Measurements from ENCODE around the gene CALML6. TPM values are rescaled to one million over a fixed set of nuclear protein-coding genes. Genes with fewer than 3 reads are reported as not detected.

Gene CALML6
- polyA plus RNA-seq, 2 of the 4 experiments (the other 2 are of a cell fraction): 0.49 TPM

DNA sequence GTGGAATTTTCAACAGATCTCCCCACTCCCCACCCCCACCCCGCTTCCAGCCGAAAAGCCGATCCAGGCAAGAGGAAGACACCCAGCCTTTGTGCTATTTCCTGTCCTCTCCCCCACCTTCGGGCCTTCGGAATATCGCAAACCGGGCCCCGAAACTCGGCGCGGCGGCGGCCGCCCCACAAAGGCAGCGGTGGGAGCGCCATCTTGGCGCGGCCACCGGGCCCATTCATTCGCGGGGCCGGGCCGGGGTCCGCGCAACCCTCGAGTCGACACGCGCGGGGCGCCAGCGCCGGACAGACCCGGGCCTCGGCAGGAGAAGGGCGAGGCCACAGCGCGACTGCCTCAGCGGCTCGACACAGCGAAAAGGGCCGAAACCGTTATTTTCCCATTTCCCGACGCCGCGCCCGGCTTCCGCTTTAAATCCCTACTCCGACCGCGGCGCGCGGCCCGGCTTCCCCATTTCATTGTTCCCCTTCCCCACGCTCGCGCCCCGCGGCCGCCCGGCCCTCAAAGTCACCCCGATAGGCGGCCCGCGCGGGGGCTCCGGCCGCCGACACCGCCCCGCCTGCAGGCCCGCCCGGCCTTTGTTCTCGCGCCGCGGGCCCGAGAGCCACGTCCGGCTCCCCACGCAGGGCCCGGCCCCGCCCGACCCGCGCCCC is 25.1 kb upstream of the CALML6 start:
- ChIA-PET CTCF (interaction anchor here (5.2 kb wide), 1 partner anchor 18 kb away, joined by 40 read pairs; no protein-coding TSS in a partner anchor), POLR2A (interaction anchor here (0.6 kb wide), 1 partner anchor 17 kb away, joined by 3 read pairs; no protein-coding TSS in a partner anchor)
- H3K9me3 ChIP-seq: no peaks in the 10 kb centered on the region
- H3K4me1 ChIP-seq: peaks cover 35% of the 10 kb centered on the region
- H3K27ac ChIP-seq: peak overlapping the region; percentile 97 to 100
- H3K4me3 ChIP-seq: peak overlapping the region; percentile 89
- no peak for FAIRE-seq
- peak; percentile 20 to 27; a peak in 5 of 6 replicates for ATAC-seq
- H3K4me2 ChIP-seq: peak overlapping the region; percentile 92
- 0% methylated on average over 11 of the region's 88 CpGs for WGBS (ENCODE audit: missing lambda C conversion rate)
- peak in 1 of 2 experiments; percentile 46 for DNase-seq (ENCODE audit: low read depth in 1 of 2, low spot score in 1 of 2)
- no peak for TF ChIP-seq CHD4 (IDR thresholded peaks at IDR 0.05; ENCODE audit: borderline replicate concordance)
- no peak for TF ChIP-seq HOXB5 (CRISPR knock-in tag; IDR thresholded peaks at IDR 0.05)
- TF ChIP-seq TFCP2L1 (CRISPR knock-in tag; IDR thresholded peaks at IDR 0.05): no peak
- no peak for TF ChIP-seq HOXA7 (CRISPR knock-in tag; IDR thresholded peaks at IDR 0.05)
- TF ChIP-seq BHLHE40 (IDR thresholded peaks at IDR 0.05; ENCODE audit: low read depth, low read length): no peak
- no peak for TF ChIP-seq HOXB13 (CRISPR knock-in tag; IDR thresholded peaks at IDR 0.05; ENCODE audit: low read depth)
- TF ChIP-seq CEBPB (IDR thresholded peaks at IDR 0.05): no peak
- no peak for TF ChIP-seq MYC (IDR thresholded peaks at IDR 0.05; ENCODE audit: borderline replicate concordance, low read length)
- no peak for TF ChIP-seq RNF2 (IDR thresholded peaks at IDR 0.05; ENCODE audit: borderline replicate concordance, low read depth)
- TF ChIP-seq SREBF2 (IDR thresholded peaks at IDR 0.05): no peak
- no peak for TF ChIP-seq E2F6 (IDR thresholded peaks at IDR 0.05; ENCODE audit: borderline replicate concordance, low read depth)
- TF ChIP-seq KDM1A (IDR thresholded peaks at IDR 0.05; ENCODE audit: low read depth): no peak
- TF ChIP-seq, protein P1, sequence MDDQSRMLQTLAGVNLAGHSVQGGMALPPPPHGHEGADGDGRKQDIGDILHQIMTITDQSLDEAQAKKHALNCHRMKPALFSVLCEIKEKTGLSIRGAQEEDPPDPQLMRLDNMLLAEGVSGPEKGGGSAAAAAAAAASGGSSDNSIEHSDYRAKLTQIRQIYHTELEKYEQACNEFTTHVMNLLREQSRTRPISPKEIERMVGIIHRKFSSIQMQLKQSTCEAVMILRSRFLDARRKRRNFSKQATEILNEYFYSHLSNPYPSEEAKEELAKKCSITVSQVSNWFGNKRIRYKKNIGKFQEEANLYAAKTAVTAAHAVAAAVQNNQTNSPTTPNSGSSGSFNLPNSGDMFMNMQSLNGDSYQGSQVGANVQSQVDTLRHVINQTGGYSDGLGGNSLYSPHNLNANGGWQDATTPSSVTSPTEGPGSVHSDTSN (IDR thresholded peaks at IDR 0.05): no peak
- no peak for TF ChIP-seq NPAS2 (CRISPR knock-in tag; IDR thresholded peaks at IDR 0.05; ENCODE audit: borderline replicate concordance)
- TF ChIP-seq ZFP36 (IDR thresholded peaks at IDR 0.05; ENCODE audit: borderline replicate concordance, partially characterized antibody): no peak
- TF ChIP-seq, protein P2, sequence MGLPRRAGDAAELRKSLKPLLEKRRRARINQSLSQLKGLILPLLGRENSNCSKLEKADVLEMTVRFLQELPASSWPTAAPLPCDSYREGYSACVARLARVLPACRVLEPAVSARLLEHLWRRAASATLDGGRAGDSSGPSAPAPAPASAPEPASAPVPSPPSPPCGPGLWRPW (IDR thresholded peaks at IDR 0.05): no peak
- no peak for TF ChIP-seq EHMT2 (IDR thresholded peaks at IDR 0.05; ENCODE audit: low read depth)

DNA sequence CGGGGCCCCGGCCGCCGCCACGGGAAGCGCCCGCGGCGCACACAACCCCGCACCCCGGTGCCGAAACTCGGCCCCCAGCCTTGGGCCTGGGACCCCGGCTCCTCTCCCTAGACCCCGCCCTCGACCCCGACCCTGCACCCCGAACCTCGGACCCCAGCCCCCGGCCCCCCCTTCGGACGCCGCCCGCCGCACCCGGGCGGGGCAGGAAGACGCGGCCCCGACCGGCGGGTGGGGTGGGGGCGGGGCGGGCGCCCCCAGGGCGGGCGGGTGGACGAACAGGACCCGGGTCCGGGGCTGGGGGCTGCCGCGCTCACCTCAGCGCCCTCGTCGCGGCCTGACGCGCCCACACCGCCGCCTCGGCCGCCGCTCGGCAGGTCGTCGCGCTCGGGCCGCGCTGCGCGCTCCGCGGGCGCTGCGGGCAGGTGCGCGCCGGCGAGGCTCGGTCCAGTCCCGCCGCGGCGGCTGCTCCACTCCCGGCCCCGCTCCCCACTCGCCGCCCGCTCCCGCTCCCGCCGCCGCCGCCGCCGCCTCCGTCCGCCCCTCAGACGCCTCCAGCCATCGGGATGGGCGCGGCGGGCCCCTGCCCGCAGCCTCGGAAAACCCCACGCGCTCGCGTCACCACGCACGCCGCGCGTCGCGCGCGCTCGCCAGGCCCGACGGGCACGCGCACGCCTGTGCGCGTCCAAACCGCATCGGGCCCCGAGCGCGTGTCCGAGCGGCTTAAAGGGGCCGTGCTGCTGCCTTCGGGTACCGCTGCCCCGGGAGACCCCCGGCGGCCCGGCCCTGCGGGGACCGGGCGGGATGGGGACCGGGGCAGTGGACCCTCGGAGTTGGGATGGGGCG is 24.3 kb upstream of the CALML6 start, which contains the start of gene GNB1:
TSS of gene GNB1 (minus strand) at position 582 of the 843 bp plus-strand sequence. CDS start 65,634 bp downstream, outside the sequence.
- H3K27ac ChIP-seq: peak within 1 kb of the TSS; percentile 97 to 100
- ChIA-PET CTCF (no interaction called here), POLR2A (interaction anchor here (0.6 kb wide), 1 partner anchor 61 kb away, joined by 4 read pairs; no protein-coding TSS in a partner anchor)
- peak within 1 kb of the TSS; percentile 92 for H3K4me2 ChIP-seq
- ATAC-seq (peak; percentile 73 to 79), FAIRE-seq (no peak), DNase-seq (ENCODE audit: low read depth in 1 of 2, low spot score in 1 of 2) (peak; percentile 77 to 84)
- H3K4me3 ChIP-seq: peak within 1 kb of the TSS; percentile 89
- peaks cover 38% of the 10 kb centered on the region for H3K4me1 ChIP-seq
- H3K9me3 ChIP-seq: no peaks in the 10 kb centered on the region
- WGBS (ENCODE audit: missing lambda C conversion rate): no CpG with 5 or more reads among the region's 137 CpGs
- TF ChIP-seq, protein P3, sequence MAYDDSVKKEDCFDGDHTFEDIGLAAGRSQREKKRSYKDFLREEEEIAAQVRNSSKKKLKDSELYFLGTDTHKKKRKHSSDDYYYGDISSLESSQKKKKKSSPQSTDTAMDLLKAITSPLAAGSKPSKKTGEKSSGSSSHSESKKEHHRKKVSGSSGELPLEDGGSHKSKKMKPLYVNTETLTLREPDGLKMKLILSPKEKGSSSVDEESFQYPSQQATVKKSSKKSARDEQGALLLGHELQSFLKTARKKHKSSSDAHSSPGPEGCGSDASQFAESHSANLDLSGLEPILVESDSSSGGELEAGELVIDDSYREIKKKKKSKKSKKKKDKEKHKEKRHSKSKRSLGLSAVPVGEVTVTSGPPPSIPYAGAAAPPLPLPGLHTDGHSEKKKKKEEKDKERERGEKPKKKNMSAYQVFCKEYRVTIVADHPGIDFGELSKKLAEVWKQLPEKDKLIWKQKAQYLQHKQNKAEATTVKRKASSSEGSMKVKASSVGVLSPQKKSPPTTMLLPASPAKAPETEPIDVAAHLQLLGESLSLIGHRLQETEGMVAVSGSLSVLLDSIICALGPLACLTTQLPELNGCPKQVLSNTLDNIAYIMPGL (CRISPR knock-in tag; IDR thresholded peaks at IDR 0.05; ENCODE audit: borderline replicate concordance): no peak
- peak; percentile 82; the same call in 1 of the 2 replicates for TF ChIP-seq HOXB5 (CRISPR knock-in tag; IDR thresholded peaks at IDR 0.05)
- peak in 1 of 2 experiments; percentile 55; a peak in 2 of 5 replicates for TF ChIP-seq JUN (IDR thresholded peaks at IDR 0.05)
- 0 out of 2 replicates have a peak, but pooled peaks have one; percentile 50 for TF ChIP-seq EHF (CRISPR knock-in tag; IDR thresholded peaks at IDR 0.05)
- TF ChIP-seq SREBF2 (IDR thresholded peaks at IDR 0.05): no peak
- no peak for TF ChIP-seq CHD4 (IDR thresholded peaks at IDR 0.05; ENCODE audit: borderline replicate concordance)
- no peak for TF ChIP-seq ESRRA (IDR thresholded peaks at IDR 0.05; ENCODE audit: borderline replicate concordance, low read length)
- TF ChIP-seq ATOH8 (CRISPR knock-in tag; IDR thresholded peaks at IDR 0.05; ENCODE audit: low read depth): peak; percentile 57; the same call in 1 of the 2 replicates
- TF ChIP-seq, protein P4, sequence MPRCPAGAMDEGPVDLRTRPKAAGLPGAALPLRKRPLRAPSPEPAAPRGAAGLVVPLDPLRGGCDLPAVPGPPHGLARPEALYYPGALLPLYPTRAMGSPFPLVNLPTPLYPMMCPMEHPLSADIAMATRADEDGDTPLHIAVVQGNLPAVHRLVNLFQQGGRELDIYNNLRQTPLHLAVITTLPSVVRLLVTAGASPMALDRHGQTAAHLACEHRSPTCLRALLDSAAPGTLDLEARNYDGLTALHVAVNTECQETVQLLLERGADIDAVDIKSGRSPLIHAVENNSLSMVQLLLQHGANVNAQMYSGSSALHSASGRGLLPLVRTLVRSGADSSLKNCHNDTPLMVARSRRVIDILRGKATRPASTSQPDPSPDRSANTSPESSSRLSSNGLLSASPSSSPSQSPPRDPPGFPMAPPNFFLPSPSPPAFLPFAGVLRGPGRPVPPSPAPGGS (IDR thresholded peaks at IDR 0.05): peak; percentile 48; the same call in 1 of the 3 replicates
- no peak for TF ChIP-seq KDM5A (IDR thresholded peaks at IDR 0.05)
- no peak for TF ChIP-seq CEBPB (IDR thresholded peaks at IDR 0.05)
- TF ChIP-seq POLR2A (IDR thresholded peaks at IDR 0.05; ENCODE audit: low read length): peak; percentile 50
- TF ChIP-seq MAX (IDR thresholded peaks at IDR 0.05): peak; percentile 34
- no peak for TF ChIP-seq E2F6 (IDR thresholded peaks at IDR 0.05; ENCODE audit: borderline replicate concordance, low read depth)
